ENCODE measurements around the gene KNG1.

The KNG1 gene

DNA sequence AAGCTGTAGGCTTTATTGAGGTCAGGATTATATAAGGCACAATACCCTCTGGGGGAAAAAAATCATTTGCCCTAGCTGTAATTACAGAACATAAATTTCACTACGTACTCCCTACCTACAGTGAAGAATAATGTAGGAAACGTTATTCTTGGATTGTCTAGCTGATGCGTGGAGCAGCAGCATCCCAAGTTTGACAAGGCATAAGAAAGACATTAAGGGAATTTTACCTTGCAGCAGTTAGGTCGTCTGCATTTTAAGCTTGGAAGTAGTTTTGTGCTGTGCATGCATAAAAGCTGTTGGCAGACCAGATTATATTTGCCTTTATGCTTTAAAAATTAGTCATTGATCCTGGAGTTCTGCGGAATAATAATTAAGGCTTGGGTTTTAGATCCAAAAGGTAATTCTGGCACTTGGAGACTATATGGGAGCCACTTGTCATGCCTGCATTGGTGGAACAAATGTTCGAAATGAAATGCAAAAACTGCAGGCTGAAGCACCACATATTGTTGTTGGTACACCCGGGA, 68.4 kb downstream of the KNG1 start:
- Histone ChIP-seq H3K4me3 (ENCODE audit: insufficient read depth, low read depth, low read length) (peak overlapping the region; percentile 100), H3K9me3 (ENCODE audit: control insufficient read depth, low read length) (no peaks in the 10 kb centered on the region), H3K36me3 (ENCODE audit: control insufficient read depth, insufficient read depth, low read length) (peaks cover 55% of the 10 kb centered on the region), H3K27ac (ENCODE audit: insufficient read depth, low read depth, low read length, poor library complexity, severe bottlenecking) (no peak overlapping the region), H3K27me3 (ENCODE audit: control insufficient read depth, insufficient read depth, low read length, poor library complexity, severe bottlenecking) (no peaks in the 10 kb centered on the region), H3K4me1 (ENCODE audit: control insufficient read depth, insufficient read depth, low read length) (peaks cover 7% of the 10 kb centered on the region)
- 44% methylated on average over 6 to 7 of the region's 7 CpGs for WGBS, 2 experiments

DNA sequence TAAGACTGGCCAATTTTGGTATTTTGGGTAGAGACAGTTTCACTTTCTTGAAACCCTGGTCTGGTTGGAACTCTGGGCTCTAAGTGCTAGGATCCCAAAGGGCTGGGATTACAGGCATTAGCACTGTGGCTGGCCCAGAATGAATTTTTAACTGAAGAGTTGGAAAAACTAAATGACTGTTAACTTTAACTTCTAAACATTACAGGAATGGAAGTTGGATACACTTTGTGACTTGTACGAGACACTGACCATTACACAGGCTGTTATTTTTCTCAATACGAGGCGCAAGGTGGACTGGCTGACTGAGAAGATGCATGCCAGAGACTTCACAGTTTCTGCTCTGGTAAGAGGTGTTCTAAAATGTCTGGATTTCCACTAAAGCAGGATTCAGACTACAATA, 69.8 kb downstream of the KNG1 start:
- no peak overlapping the region for H3K27ac ChIP-seq (ENCODE audit: insufficient read depth, low read depth, low read length, poor library complexity, severe bottlenecking)
- peak overlapping the region; percentile 100 for H3K4me3 ChIP-seq (ENCODE audit: insufficient read depth, low read depth, low read length)
- H3K36me3 ChIP-seq (ENCODE audit: control insufficient read depth, insufficient read depth, low read length) = peaks cover 60% of the 10 kb centered on the region
- WGBS, 2 experiments = 95 to 99% methylated on average over 3 of the region's 3 CpGs
- H3K9me3 ChIP-seq (ENCODE audit: control insufficient read depth, low read length) = no peaks in the 10 kb centered on the region
- H3K27me3 ChIP-seq (ENCODE audit: control insufficient read depth, insufficient read depth, low read length, poor library complexity, severe bottlenecking) = no peaks in the 10 kb centered on the region
- peaks cover 7% of the 10 kb centered on the region for H3K4me1 ChIP-seq (ENCODE audit: control insufficient read depth, insufficient read depth, low read length)

- Histone ChIP-seq H3K4me1 (ENCODE audit: control insufficient read depth, insufficient read depth, low read length) (peaks cover 7% of the 10 kb centered on the region), H3K27me3 (ENCODE audit: control insufficient read depth, insufficient read depth, low read length, poor library complexity, severe bottlenecking) (no peaks in the 10 kb centered on the region), H3K36me3 (ENCODE audit: control insufficient read depth, insufficient read depth, low read length) (peaks cover 69% of the 10 kb centered on the region), H3K27ac (ENCODE audit: insufficient read depth, low read depth, low read length, poor library complexity, severe bottlenecking) (no peak overlapping the region), H3K4me3 (ENCODE audit: insufficient read depth, low read depth, low read length) (peak overlapping the region; percentile 4), H3K9me3 (ENCODE audit: control insufficient read depth, low read length) (no peaks in the 10 kb centered on the region)
- 94% methylated on average over 15 of the region's 15 CpGs for WGBS, 2 experiments
Measured at GRCh38 chr3:186787642-186788481, 70.7 kb downstream of the KNG1 start.

DNA sequence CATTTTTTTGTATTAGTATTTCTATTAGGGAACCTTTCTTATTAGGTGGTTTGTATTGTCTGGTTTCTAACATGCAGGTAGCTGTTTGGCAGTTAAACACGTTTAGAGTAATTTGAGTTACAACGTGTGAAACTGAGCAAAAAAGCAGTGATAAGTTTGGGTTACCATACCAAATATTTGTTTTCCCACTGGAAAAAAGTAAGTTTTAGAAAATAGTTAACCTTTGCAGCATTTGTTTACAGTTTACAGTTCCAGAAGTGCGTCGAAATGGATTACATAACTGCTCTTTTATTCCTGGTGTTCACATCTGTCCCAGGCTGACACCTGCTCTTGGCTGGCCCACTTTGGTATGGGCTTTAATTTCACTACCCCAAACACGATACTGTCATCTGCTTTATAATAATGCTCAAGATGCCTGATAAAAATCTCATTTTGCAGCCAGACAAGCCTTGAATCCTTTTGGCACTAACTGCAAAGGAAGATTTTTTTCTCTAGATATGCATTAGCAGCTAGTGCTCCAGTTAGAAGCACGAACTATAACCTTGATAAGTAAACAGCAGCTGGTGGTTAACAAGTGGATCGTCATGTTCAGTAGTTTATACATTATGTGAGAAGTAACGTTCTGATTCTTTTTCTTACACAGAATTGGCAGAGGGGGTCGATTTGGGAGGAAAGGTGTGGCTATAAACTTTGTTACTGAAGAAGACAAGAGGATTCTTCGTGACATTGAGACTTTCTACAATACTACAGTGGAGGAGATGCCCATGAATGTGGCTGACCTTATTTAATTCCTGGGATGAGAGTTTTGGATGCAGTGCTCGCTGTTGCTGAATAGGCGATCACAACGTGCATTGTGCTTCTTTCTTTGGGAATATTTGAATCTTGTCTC, 71.6 kb downstream of the KNG1 start:
- Histone ChIP-seq H3K27me3 (ENCODE audit: control insufficient read depth, insufficient read depth, low read length, poor library complexity, severe bottlenecking) (no peaks in the 10 kb centered on the region), H3K27ac (ENCODE audit: insufficient read depth, low read depth, low read length, poor library complexity, severe bottlenecking) (no peak overlapping the region), H3K4me3 (ENCODE audit: insufficient read depth, low read depth, low read length) (no peak overlapping the region), H3K4me1 (ENCODE audit: control insufficient read depth, insufficient read depth, low read length) (peaks cover 7% of the 10 kb centered on the region), H3K36me3 (ENCODE audit: control insufficient read depth, insufficient read depth, low read length) (peaks cover 69% of the 10 kb centered on the region), H3K9me3 (ENCODE audit: control insufficient read depth, low read length) (no peaks in the 10 kb centered on the region)
- 90 to 92% methylated on average over 13 of the region's 13 CpGs for WGBS, 2 experiments

GRCh38 chr3:186789554-186790260, 72.5 kb downstream of the KNG1 start:
- WGBS, 2 experiments = 82 to 95% methylated on average over 3 to 4 of the region's 4 CpGs
- Histone ChIP-seq H3K36me3 (ENCODE audit: control insufficient read depth, insufficient read depth, low read length) (peaks cover 71% of the 10 kb centered on the region), H3K27ac (ENCODE audit: insufficient read depth, low read depth, low read length, poor library complexity, severe bottlenecking) (peak overlapping the region; percentile 28)

GRCh38 chr3:186790261-186790981, 73.3 kb downstream of the KNG1 start:
- H3K4me3 ChIP-seq (ENCODE audit: insufficient read depth, low read depth, low read length) = no peak overlapping the region
- peaks cover 6% of the 10 kb centered on the region for H3K4me1 ChIP-seq (ENCODE audit: control insufficient read depth, insufficient read depth, low read length)
- no peaks in the 10 kb centered on the region for H3K9me3 ChIP-seq (ENCODE audit: control insufficient read depth, low read length)
- H3K36me3 ChIP-seq (ENCODE audit: control insufficient read depth, insufficient read depth, low read length) = peaks cover 65% of the 10 kb centered on the region
- 89 to 95% methylated on average over 7 to 8 of the region's 8 CpGs for WGBS, 2 experiments
- H3K27ac ChIP-seq (ENCODE audit: insufficient read depth, low read depth, low read length, poor library complexity, severe bottlenecking) = peak overlapping the region; percentile 61
- no peaks in the 10 kb centered on the region for H3K27me3 ChIP-seq (ENCODE audit: control insufficient read depth, insufficient read depth, low read length, poor library complexity, severe bottlenecking)

More at GRCh38 chr3:186789554-186790260, 72.5 kb downstream of the KNG1 start:
- H3K9me3 ChIP-seq (ENCODE audit: control insufficient read depth, low read length) = no peaks in the 10 kb centered on the region
- H3K4me3 ChIP-seq (ENCODE audit: insufficient read depth, low read depth, low read length) = no peak overlapping the region
- H3K27me3 ChIP-seq (ENCODE audit: control insufficient read depth, insufficient read depth, low read length, poor library complexity, severe bottlenecking) = no peaks in the 10 kb centered on the region
- H3K4me1 ChIP-seq (ENCODE audit: control insufficient read depth, insufficient read depth, low read length) = peaks cover 7% of the 10 kb centered on the region

Data from ectodermal cell (in vitro differentiated cells).